Kidney (tissue), 14 donors: Measurements from ENCODE around the gene SGIP1. TPM values are rescaled to one million over a fixed set of nuclear protein-coding genes. Genes with fewer than 3 reads are reported as not detected.

Source experiments
- DNase-seq, 5 donors: peaks; one replicate each; pipeline ENCODE4 v3.0.0-alpha.2; 2013 to 2020
- FAIRE-seq: peaks from 2 replicates; lab custom pipeline; 2012; peaks lifted over from hg19 to GRCh38; lab: Jason Lieb, UNC
- H3K27ac ChIP-seq, 2 donors: one replicate each; pipeline ENCODE4 v1.7.0; 2013; ENCODE audit warnings: low read depth in 2 of 2, low read length in 2 of 2, inconsistent platforms in 1 of 2
- H3K27me3 ChIP-seq: one replicate; pipeline ENCODE4 v1.7.1; 2013; ENCODE audit warnings: low read length, inconsistent platforms; ENCODE audit not compliant: control insufficient read depth, insufficient read depth
- H3K36me3 ChIP-seq, 3 donors: one replicate each; pipeline versions ENCODE4 v1.7.0 to v1.7.1; 2013; ENCODE audit warnings: low read length in 3 of 3, control low read depth in 1 of 3, inconsistent platforms in 1 of 3; ENCODE audit not compliant: insufficient read depth in 3 of 3, control insufficient read depth in 2 of 3
- H3K4me1 ChIP-seq, 3 donors: one replicate each; pipeline versions ENCODE4 v1.7.0 to v1.7.1; 2013; ENCODE audit warnings: low read length in 3 of 3, inconsistent platforms in 1 of 3, low read depth in 1 of 3; ENCODE audit not compliant: control insufficient read depth in 2 of 3, insufficient read depth in 2 of 3
- H3K4me3 ChIP-seq, 3 donors: one replicate each; pipeline versions ENCODE4 v1.7.0 to v1.8.1; 2013; ENCODE audit warnings: low read length in 3 of 3, control low read depth in 1 of 3, inconsistent platforms in 1 of 3
- H3K9ac ChIP-seq, 3 donors: one replicate each; pipeline versions ENCODE4 v1.7.0 to v1.7.1; 2013; ENCODE audit warnings: low read length in 3 of 3, control low read depth in 1 of 3, inconsistent platforms in 1 of 3
- H3K9me3 ChIP-seq, 3 donors: one replicate each; pipeline versions ENCODE4 v1.7.0 to v1.7.1; 2013; ENCODE audit warnings: low read length in 3 of 3, control low read depth in 1 of 3, inconsistent platforms in 1 of 3; ENCODE audit not compliant: control insufficient read depth in 2 of 3, insufficient read depth in 1 of 3
- CTCF ChIP-seq: IDR thresholded peaks from 3 replicates; pipeline ENCODE4 v1.5.1; 2012; ENCODE audit warnings: mild to moderate bottlenecking, moderate library complexity, borderline replicate concordance; ENCODE audit not compliant: insufficient read depth; ENCODE audit errors: extremely low read depth
- intact Hi-C: fragments of 100-400 bp; cut with DNase I; formaldehyde crosslinking; loops from one replicate; pipeline ENCODE4 v1.11.1; 2022
- polyA plus RNA-seq: library from polyadenylated mRNA; stranded (reverse); fragments of 350-450 nt; fragmentation: Illumina TruSeq; extraction: RNeasy Lipid Tissue Mini Kit (QIAGEN cat#74804); gene quantifications from one replicate; pipeline ENCODE4 v1.2.3, GENCODE V29; 2014; ENCODE audit warnings: low read depth, low replicate concordance; ENCODE audit not compliant: insufficient read depth
- total RNA-seq: library from RNA; stranded (reverse); fragmentation: NEBNext Ultra II Directional; extraction: Animal tissue kit (Norgen Biotek cat#: 25700); gene quantifications from one replicate; pipeline ENCODE4 v1.2.1, GENCODE V29; 2021
- donor health status: control.
- donor health status: control.
- donor health status: control.
- donor health status: control.
- donor health status: control.
- donor health status: DM: yes; HTN: yes; CAD: no.
- donor health status: Normal renal cell carcinoma (clear cell type).

The SGIP1 gene
- total and polyA plus RNA-seq, 2 donors from 2014 or later, result 8.3 to 11.2 TPM

- intact Hi-C loops, result no loop called here
- no peaks in the 10 kb centered on the region for H3K9me3 ChIP-seq
- no peak for DNase-seq
- no peak for FAIRE-seq
- no peaks in the 10 kb centered on the region for H3K27me3 ChIP-seq
- no peak overlapping the region for H3K4me3 ChIP-seq
- H3K36me3 ChIP-seq, result no peaks in the 10 kb centered on the region
- TF ChIP-seq CTCF, result no peak
- H3K4me1 ChIP-seq, result no peaks in the 10 kb centered on the region
- H3K9ac ChIP-seq, result no peak overlapping the region
- no peak overlapping the region for H3K27ac ChIP-seq
Observed at GRCh38 chr1:66768965-66769364, 235.0 kb downstream of the SGIP1 start.

- intact Hi-C loops, result no loop called here
- TF ChIP-seq CTCF, result no peak
- DNase-seq, result no peak
Observed at GRCh38 chr1:66769512-66770229, 235.7 kb downstream of the SGIP1 start.

GRCh38 chr1:66770240-66770639, 236.3 kb downstream of the SGIP1 start:
- FAIRE-seq (no peak), DNase-seq (no peak)

More at GRCh38 chr1:66769512-66770229, 235.7 kb downstream of the SGIP1 start:
- H3K4me1 ChIP-seq, result no peaks in the 10 kb centered on the region
- no peak overlapping the region for H3K4me3 ChIP-seq
- no peaks in the 10 kb centered on the region for H3K36me3 ChIP-seq
- H3K27me3 ChIP-seq, result no peaks in the 10 kb centered on the region
- H3K9ac ChIP-seq, result no peak overlapping the region
- H3K27ac ChIP-seq, result no peak overlapping the region
- H3K9me3 ChIP-seq, result no peaks in the 10 kb centered on the region
- no peak for FAIRE-seq

More at GRCh38 chr1:66770240-66770639, 236.3 kb downstream of the SGIP1 start:
- H3K4me3 ChIP-seq, result no peak overlapping the region
- TF ChIP-seq CTCF, result no peak
- H3K9me3 ChIP-seq, result no peaks in the 10 kb centered on the region
- intact Hi-C loops, result no loop called here
- no peaks in the 10 kb centered on the region for H3K27me3 ChIP-seq
- H3K9ac ChIP-seq, result no peak overlapping the region
- no peak overlapping the region for H3K27ac ChIP-seq
- no peaks in the 10 kb centered on the region for H3K36me3 ChIP-seq
- no peaks in the 10 kb centered on the region for H3K4me1 ChIP-seq
